Ectodermal cell (in vitro differentiated cells): ENCODE measurements around the gene CCT3.

Experiments used
- H3K27ac ChIP-seq: 2 replicates; pipeline ENCODE4 v1.7.0; 2013; ENCODE audit warnings: mild to moderate bottlenecking, low read depth, low read length; ENCODE audit not compliant: insufficient read depth, poor library complexity, severe bottlenecking
- H3K27me3 ChIP-seq: 2 replicates; pipeline ENCODE4 v1.7.0; 2013; ENCODE audit warnings: mild to moderate bottlenecking, low read length; ENCODE audit not compliant: insufficient read depth, control insufficient read depth, poor library complexity, severe bottlenecking
- H3K36me3 ChIP-seq: one replicate; pipeline ENCODE4 v1.7.0; 2013; ENCODE audit warnings: low read length; ENCODE audit not compliant: control insufficient read depth, insufficient read depth
- H3K4me1 ChIP-seq: one replicate; pipeline ENCODE4 v1.7.0; 2013; ENCODE audit warnings: low read length; ENCODE audit not compliant: control insufficient read depth, insufficient read depth
- H3K4me3 ChIP-seq: 2 replicates; pipeline ENCODE4 v1.7.0; 2013; ENCODE audit warnings: low read depth, low read length, control low read depth; ENCODE audit not compliant: insufficient read depth
- H3K9me3 ChIP-seq: 2 replicates; pipeline ENCODE4 v1.7.0; 2013; ENCODE audit warnings: mild to moderate bottlenecking, low read length, moderate library complexity; ENCODE audit not compliant: control insufficient read depth
- WGBS, 2 experiments: methylation state at CpG; one replicate each; pipeline ENCODE4 v1.1.7; 2013; ENCODE audit warnings: missing lambda C conversion rate in 2 of 2; 5-methylcytosine and 5-hydroxymethylcytosine counted together

CCT3 gene

DNA sequence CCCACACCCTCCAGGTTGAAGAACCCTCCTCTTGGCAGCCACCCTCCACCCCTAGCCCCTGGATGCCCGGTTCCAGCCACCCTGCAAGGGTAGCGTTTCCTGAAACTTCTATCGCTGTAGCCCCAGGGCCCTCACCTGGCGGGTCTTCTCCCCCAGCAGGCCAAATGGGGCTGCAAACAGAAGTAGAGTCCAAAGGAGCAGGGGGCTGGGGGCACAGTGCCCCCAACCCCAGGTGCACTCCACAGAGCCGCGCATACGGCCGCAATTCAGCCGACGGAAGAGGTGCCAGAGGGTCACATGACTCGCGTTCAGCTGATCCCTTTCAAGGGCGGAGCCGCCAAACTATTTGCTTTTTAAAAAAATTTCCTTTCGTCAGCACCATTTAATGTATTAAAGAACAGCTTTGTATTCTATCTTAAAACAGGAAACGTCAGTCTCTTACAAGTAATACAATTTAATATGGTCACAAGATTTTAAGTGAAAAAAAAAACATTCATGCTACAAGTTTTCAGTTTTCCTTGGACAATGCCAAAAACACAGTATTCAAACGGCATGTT is 42.6 kb downstream of the CCT3 start, which contains the start of gene GLMP:
GLMP (minus strand) TSS at position 289 of the 557 bp plus-strand sequence; CDS start at position 255, 34 bp downstream.
- no peak within 1 kb of the TSS for H3K27ac ChIP-seq
- H3K27me3 ChIP-seq, result no peaks in the 10 kb centered on the region
- no peaks in the 10 kb centered on the region for H3K9me3 ChIP-seq
- H3K4me3 ChIP-seq, result peak within 1 kb of the TSS; percentile 78
- H3K36me3 ChIP-seq, result no peaks in the 10 kb centered on the region
- WGBS, 2 experiments, result 7% methylated on average over 16 to 17 of the region's 17 CpGs
- H3K4me1 ChIP-seq, result peaks cover 7% of the 10 kb centered on the region

DNA sequence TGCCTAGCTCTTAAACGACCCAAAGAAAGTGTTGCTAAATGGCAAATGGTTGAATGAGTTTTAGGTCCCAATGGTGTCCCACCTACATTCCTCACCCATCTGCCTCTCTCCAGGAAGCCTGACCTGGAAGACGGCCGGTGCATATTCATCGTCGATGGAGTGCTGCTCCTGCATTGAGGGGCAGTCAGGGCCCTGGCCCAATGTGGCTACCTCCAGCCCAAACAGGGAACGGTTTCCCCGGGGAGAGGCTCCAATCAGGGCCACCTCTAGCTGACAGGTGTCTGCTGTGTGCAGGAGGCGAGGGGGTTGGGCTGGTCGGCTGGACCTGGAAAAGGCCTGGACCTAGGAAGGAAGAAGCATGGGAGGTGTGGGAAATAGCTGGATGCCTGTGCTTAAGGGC is 44.2 kb downstream of the CCT3 start:
- Histone ChIP-seq H3K36me3 (no peaks in the 10 kb centered on the region), H3K4me1 (peaks cover 7% of the 10 kb centered on the region), H3K9me3 (no peaks in the 10 kb centered on the region), H3K27me3 (no peaks in the 10 kb centered on the region), H3K27ac (no peak overlapping the region), H3K4me3 (no peak overlapping the region)
- WGBS, 2 experiments, result 91 to 93% methylated on average over 9 of the region's 9 CpGs

DNA sequence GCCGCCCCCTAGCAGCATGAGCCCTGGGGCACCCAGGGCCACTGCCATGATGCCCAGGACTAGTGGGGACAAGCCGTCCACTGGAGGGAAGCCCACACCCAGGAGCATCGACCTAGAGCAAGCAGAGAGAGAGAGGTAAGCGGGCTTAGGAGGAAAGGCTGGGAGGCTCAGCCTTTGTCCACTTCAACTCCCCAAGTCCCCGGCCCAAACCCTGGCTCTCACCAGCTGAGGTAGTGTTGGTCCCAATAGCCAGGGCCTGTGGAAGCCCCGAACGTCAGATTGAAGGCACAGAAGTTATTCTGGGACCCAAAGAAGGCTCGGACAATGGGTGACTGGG is 45.0 kb downstream of the CCT3 start:
- peaks cover 7% of the 10 kb centered on the region for H3K4me1 ChIP-seq
- H3K27ac ChIP-seq, result no peak overlapping the region
- H3K27me3 ChIP-seq, result no peaks in the 10 kb centered on the region
- no peaks in the 10 kb centered on the region for H3K9me3 ChIP-seq
- no peak overlapping the region for H3K4me3 ChIP-seq
- H3K36me3 ChIP-seq, result no peaks in the 10 kb centered on the region
- WGBS, 2 experiments, result 92 to 93% methylated on average over 8 of the region's 8 CpGs

DNA sequence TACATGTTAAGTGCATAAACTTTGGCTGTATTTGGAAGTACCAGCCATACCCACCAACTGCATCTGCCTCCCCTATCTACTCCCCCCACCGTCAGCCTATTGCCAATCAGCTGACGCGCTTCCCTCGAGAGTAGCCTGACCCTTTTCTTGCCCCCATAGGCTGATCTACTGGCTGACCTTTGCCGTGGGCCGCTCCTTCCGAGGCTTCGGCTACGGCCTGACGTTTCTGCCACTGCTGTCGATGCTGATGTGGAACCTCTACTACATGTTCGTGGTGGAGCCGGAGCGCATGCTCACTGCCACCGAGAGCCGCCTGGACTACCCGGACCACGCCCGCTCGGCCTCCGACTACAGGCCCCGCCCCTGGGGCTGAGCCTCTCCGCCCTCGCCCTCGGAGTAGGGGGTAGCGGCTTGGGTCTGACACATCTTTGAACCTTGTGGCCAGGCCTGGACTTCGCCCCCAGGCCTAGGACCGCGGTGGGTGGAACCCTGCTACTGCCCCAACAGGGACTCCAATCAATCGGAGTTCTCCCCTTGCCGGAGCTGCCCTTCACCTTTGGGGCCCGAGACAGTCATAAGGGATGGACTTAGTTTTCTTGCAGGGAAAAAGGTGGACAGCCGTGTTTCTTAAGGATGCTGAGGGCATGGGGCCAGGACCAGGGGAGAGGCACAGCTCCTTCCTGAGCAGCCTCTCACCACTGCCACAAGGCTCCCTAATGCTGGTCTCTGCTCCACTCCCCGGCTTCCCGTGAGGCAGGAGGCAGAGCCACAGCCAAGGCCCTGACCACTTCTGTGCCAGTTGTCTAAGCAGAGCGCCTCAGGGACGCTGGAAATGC is 46.6 kb downstream of the CCT3 start:
- 21 to 22% methylated on average over 37 of the region's 37 CpGs for WGBS, 2 experiments
- Histone ChIP-seq H3K36me3 (no peaks in the 10 kb centered on the region), H3K4me3 (peak overlapping the region; percentile 37), H3K27me3 (no peaks in the 10 kb centered on the region), H3K27ac (peak overlapping the region; percentile 9), H3K9me3 (no peaks in the 10 kb centered on the region), H3K4me1 (peaks cover 7% of the 10 kb centered on the region)

DNA sequence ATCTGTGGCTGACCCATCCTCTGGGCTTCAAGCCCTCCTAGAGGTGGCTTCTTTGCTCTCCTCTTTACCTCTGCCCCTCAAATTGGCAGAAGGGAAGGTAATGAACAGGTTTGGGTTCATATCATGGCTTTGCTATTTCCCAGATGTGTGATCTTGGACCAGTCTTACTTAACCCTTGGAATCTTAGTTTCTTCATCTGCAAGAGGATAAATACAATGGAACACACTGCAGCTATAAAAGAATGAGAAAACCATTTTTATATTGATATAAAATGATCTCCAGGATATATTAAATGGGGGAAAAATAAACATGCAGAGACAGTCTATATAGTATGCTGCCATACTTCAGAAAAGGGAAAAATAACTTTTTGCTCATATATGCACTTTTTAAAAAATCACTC is 48.2 kb downstream of the CCT3 start:
- Histone ChIP-seq H3K9me3 (no peaks in the 10 kb centered on the region), H3K4me1 (peaks cover 4% of the 10 kb centered on the region), H3K4me3 (no peak overlapping the region), H3K27ac (no peak overlapping the region), H3K36me3 (no peaks in the 10 kb centered on the region), H3K27me3 (no peaks in the 10 kb centered on the region)

DNA sequence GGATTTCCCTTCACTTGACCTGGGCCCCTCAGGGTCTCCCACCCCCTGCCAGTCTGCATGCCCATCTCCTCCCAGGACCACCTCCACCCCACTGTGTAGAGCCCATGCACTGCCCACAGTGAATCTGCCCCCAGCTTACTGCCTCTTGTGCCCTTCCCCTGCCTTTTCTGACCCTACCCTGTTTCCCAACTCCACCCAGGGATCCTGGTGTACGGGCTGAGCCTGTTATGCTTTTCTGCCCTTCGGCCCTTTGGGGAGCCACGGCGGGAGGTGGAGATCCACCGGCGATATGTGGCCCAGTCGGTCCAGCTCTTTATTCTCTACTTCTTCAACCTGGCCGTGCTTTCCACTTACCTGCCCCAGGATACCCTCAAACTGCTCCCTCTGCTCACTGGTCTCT is 52.0 kb downstream of the CCT3 start:
- Histone ChIP-seq H3K36me3 (no peaks in the 10 kb centered on the region), H3K4me1 (peaks cover 8% of the 10 kb centered on the region), H3K27ac (no peak overlapping the region), H3K9me3 (no peaks in the 10 kb centered on the region), H3K4me3 (no peak overlapping the region), H3K27me3 (no peaks in the 10 kb centered on the region)
- WGBS, 2 experiments, result 93% methylated on average over 8 of the region's 8 CpGs

DNA sequence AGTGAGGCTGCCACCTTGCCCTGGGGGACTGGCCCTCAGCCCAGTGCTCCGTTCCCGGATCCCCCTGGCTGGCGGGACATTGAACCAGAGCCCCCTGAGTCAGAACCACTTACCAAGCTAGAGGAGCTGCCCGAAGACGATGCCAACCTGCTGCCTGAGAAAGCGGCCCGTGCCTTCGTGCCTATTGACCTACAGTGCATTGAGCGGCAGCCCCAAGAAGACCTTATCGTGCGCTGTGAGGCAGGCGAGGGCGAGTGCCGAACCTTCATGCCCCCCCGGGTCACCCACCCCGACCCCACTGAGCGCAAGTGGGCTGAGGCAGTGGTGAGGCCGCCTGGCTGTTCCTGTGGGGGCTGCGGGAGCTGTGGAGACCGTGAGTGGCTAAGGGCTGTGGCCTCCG is 52.7 kb downstream of the CCT3 start:
- Histone ChIP-seq H3K4me1 (peaks cover 10% of the 10 kb centered on the region), H3K4me3 (no peak overlapping the region), H3K36me3 (no peaks in the 10 kb centered on the region), H3K27me3 (no peaks in the 10 kb centered on the region), H3K9me3 (no peaks in the 10 kb centered on the region), H3K27ac (no peak overlapping the region)
- 95 to 97% methylated on average over 21 of the region's 21 CpGs for WGBS, 2 experiments

DNA sequence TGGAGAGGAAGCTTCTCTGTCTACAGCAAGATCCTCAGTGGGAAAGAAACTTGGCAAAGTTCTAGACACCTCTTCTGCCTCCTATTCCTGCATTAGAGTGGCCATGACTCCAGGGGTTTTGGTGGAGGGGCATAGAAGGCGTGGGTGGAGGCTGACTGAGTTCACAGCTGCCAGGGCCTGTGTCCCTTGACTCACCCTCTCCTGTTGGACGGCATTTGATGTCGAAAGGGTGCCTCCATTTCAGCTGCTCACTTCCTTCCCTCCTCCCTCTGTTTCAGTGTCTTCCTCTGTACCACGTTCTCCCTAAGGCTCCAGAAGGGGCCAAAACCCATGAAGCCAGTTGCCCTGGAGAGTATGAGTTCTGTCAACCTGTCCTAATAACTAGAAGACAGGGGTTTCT is 53.3 kb downstream of the CCT3 start:
- WGBS, 2 experiments, result 89 to 91% methylated on average over 4 of the region's 4 CpGs
- peaks cover 10% of the 10 kb centered on the region for H3K4me1 ChIP-seq
- no peaks in the 10 kb centered on the region for H3K27me3 ChIP-seq
- no peaks in the 10 kb centered on the region for H3K36me3 ChIP-seq
- no peak overlapping the region for H3K4me3 ChIP-seq
- no peaks in the 10 kb centered on the region for H3K9me3 ChIP-seq
- no peak overlapping the region for H3K27ac ChIP-seq

DNA sequence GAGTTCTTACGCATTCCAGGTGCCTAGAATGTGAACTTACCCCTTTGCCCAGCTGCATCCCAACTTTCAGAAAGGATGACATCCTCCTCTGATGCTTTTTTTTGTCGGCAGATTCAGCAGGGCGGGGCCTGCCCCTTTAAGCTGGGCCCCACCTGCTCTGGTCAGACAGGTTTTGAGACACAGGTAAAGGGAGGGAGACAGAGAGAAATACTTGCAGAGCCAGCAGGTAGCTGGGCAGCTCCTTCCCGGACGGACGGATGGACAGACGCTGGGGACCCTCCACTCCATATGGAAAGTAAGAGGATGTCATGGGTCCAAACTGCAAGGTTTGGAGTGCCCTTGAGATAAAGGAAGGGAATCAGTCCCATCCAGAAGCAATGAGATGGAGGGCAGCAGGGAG is 54.0 kb downstream of the CCT3 start, which contains the start of gene TMEM79:
TMEM79 (plus strand) TSS at position 214 of the 400 bp plus-strand sequence. CDS start 902 bp downstream, outside the sequence.
- no peaks in the 10 kb centered on the region for H3K27me3 ChIP-seq
- no peaks in the 10 kb centered on the region for H3K9me3 ChIP-seq
- H3K36me3 ChIP-seq, result no peaks in the 10 kb centered on the region
- H3K4me1 ChIP-seq, result peaks cover 10% of the 10 kb centered on the region
- H3K27ac ChIP-seq, result peak within 1 kb of the TSS; percentile 39
- peak within 1 kb of the TSS; percentile 71 for H3K4me3 ChIP-seq
- WGBS, 2 experiments, result 93 to 95% methylated on average over 7 of the region's 7 CpGs

DNA sequence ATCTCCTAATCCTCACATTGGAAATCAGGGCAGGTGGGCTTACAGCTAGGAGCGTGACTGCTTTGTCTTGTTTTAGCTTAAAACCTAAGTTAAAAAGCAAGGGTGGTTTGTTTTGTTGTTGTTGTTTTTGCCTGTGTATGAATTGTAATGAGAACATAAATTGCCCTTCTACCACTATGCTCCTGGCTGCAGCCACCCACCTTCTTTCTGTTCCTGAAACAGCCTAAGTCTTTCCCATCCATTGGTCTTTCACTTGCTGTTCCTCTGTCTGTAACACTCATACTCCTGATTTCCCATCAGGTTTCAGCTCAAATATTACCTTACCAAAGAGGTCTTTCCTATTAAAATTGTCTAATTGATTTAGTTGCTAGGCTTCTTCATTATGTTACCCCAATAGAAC is 54.6 kb downstream of the CCT3 start:
- H3K4me3 ChIP-seq, result peak overlapping the region; percentile 71
- H3K27me3 ChIP-seq, result no peaks in the 10 kb centered on the region
- H3K27ac ChIP-seq, result peak overlapping the region; percentile 39
- WGBS, 2 experiments, result 92 to 95% methylated on average over 1 of the region's 1 CpG
- no peaks in the 10 kb centered on the region for H3K9me3 ChIP-seq
- H3K36me3 ChIP-seq, result peaks cover 4% of the 10 kb centered on the region
- H3K4me1 ChIP-seq, result peaks cover 10% of the 10 kb centered on the region
